Right atrium auricular region (tissue), 2 donors: ENCODE measurements around the gene CYBC1. TPM values are rescaled to one million over a fixed set of nuclear protein-coding genes. Genes with fewer than 3 reads are reported as not detected.
"Not testable (repeated sequence)": the region's sequence is repeated elsewhere in the genome, so short reads cannot be mapped to it uniquely, and the experiment has no call there.

Experiments used
- DNase-seq: peaks from one replicate; pipeline ENCODE4 v3.0.0-alpha.2; 2019; ENCODE audit warnings: low spot score
- H3K27ac ChIP-seq, 2 donors: fragments of 200-600 bp; sonication (generic); 1 replicate in 1 of 2; 2 replicates in 1 of 2; pipeline ENCODE4 v1.5.1; 2016 to 2019
- H3K27me3 ChIP-seq, 2 donors: fragments of 200-600 bp; sonication (generic); one replicate each; pipeline versions ENCODE4 v1.5.1 to v1.6.0; 2017 to 2019
- H3K36me3 ChIP-seq: fragments of 200-600 bp; sonication (generic); one replicate; pipeline ENCODE4 v1.5.1; 2016
- H3K4me1 ChIP-seq, 2 donors: fragments of 200-600 bp; sonication (generic); one replicate each; pipeline versions ENCODE4 v1.5.1 to v1.6.0; 2017 to 2019
- H3K4me3 ChIP-seq, 2 donors: fragments of 200-600 bp; sonication (generic); 1 replicate in 1 of 2; 2 replicates in 1 of 2; pipeline ENCODE4 v1.5.1; 2017 to 2019; ENCODE audit warnings: mild to moderate bottlenecking in 1 of 2, moderate library complexity in 1 of 2
- H3K9me3 ChIP-seq, 2 donors: fragments of 200-600 bp; sonication (generic); one replicate each; pipeline ENCODE4 v1.5.1; 2019
- CTCF ChIP-seq, 2 donors: fragments of 200-600 bp; sonication (generic); IDR thresholded peaks; one replicate each; pipeline ENCODE4 v1.5.1; 2019; ENCODE audit warnings: antibody characterized with exemption in 2 of 2
- total RNA-seq, 2 donors: library from RNA; depleted of rRNA; stranded (reverse); fragments of >200 nt; gene quantifications; one replicate each; pipeline ENCODE4 v1.1.0, GENCODE V29; 2016

CYBC1 gene
- total RNA-seq, 2 donors from 2014 or later = 14.9 to 34.9 TPM

- H3K4me1 ChIP-seq = peaks cover 0 to 25% of the 10 kb centered on the region in 2 donors
- no peak for TF ChIP-seq CTCF (IDR thresholded peaks at IDR 0.05)
- no peak for DNase-seq
- H3K27me3 ChIP-seq = no peaks in the 10 kb centered on the region
- H3K9me3 ChIP-seq = no peaks in the 10 kb centered on the region
- H3K36me3 ChIP-seq = peaks cover 80% of the 10 kb centered on the region
- peak overlapping the region; percentile 55 to 67 for H3K27ac ChIP-seq
- no peak overlapping the region for H3K4me3 ChIP-seq
Observed at GRCh38 chr17:82463925-82464566, 13.5 kb upstream of the CYBC1 start.

GRCh38 chr17:82463391-82463790 lies 12.8 kb upstream of the CYBC1 start:
- Histone ChIP-seq H3K27ac (peak overlapping the region; percentile 55 to 67), H3K27me3 (no peaks in the 10 kb centered on the region), H3K4me1 (peaks cover 0 to 25% of the 10 kb centered on the region in 2 donors), H3K36me3 (peaks cover 74% of the 10 kb centered on the region), H3K9me3 (no peaks in the 10 kb centered on the region), H3K4me3 (no peak overlapping the region)
- TF ChIP-seq CTCF (IDR thresholded peaks at IDR 0.05) = no peak
- DNase-seq = no peak

- Histone ChIP-seq H3K36me3 (peaks cover 61% of the 10 kb centered on the region), H3K27ac (no peak overlapping the region), H3K9me3 (no peaks in the 10 kb centered on the region), H3K27me3 (no peaks in the 10 kb centered on the region), H3K4me1 (peaks cover 0 to 32% of the 10 kb centered on the region in 2 donors), H3K4me3 (no peak overlapping the region)
- no peak for TF ChIP-seq CTCF (IDR thresholded peaks at IDR 0.05)
- no peak for DNase-seq
Observed at GRCh38 chr17:82461827-82462524, 11.4 kb upstream of the CYBC1 start.

GRCh38 chr17:82459936-82460335 lies 9.4 kb upstream of the CYBC1 start:
- not testable (repeated sequence) for H3K9me3 ChIP-seq, DNase-seq, H3K27ac ChIP-seq, H3K27me3 ChIP-seq, H3K4me3 ChIP-seq
- Histone ChIP-seq H3K36me3 (peaks cover 40% of the 10 kb centered on the region), H3K4me1 (peaks cover 0 to 41% of the 10 kb centered on the region in 2 donors)

GRCh38 chr17:82458885-82459424 lies 8.4 kb upstream of the CYBC1 start:
- Histone ChIP-seq H3K36me3 (peaks cover 31% of the 10 kb centered on the region), H3K27ac (peak overlapping the region; percentile 100), H3K4me1 (peaks cover 0 to 36% of the 10 kb centered on the region in 2 donors), H3K4me3 (peak overlapping the region; percentile 81 to 96), H3K9me3 (no peaks in the 10 kb centered on the region), H3K27me3 (no peaks in the 10 kb centered on the region)
- TF ChIP-seq CTCF (IDR thresholded peaks at IDR 0.05) = no peak
- no peak for DNase-seq

GRCh38 chr17:82458179-82458884 lies 7.8 kb upstream of the CYBC1 start, which contains the start of gene NARF:
NARF (plus strand) TSS chr17:82458741; CDS start chr17:82458804, 63 bp downstream.
- peak; percentile 99 for DNase-seq
- peaks cover 0 to 32% of the 10 kb centered on the region in 2 donors for H3K4me1 ChIP-seq
- H3K27ac ChIP-seq = peak within 1 kb of the TSS; percentile 100
- H3K36me3 ChIP-seq = peaks cover 30% of the 10 kb centered on the region
- peak within 1 kb of the TSS; percentile 81 to 96 for H3K4me3 ChIP-seq
- H3K27me3 ChIP-seq = no peaks in the 10 kb centered on the region
- no peaks in the 10 kb centered on the region for H3K9me3 ChIP-seq
- TF ChIP-seq CTCF (IDR thresholded peaks at IDR 0.05) = no peak
